ENCODE measurements around the gene RAD51AP2.
"Not testable (repeated sequence)": the region's sequence is repeated elsewhere in the genome, so short reads cannot be mapped to it uniquely, and the experiment has no call there.

GRCh38 chr2:17490165-17490564 is 28.1 kb downstream of the RAD51AP2 start:
- not testable (repeated sequence) for TF ChIP-seq CTCF (IDR thresholded peaks at IDR 0.05 in 8 of 11, conservative IDR thresholded peaks at IDR 0.05 in 3 of 11); POLR2A (IDR thresholded peaks at IDR 0.05)
